Common myeloid progenitor, CD34-positive (primary cell): ENCODE measurements around the gene OR2D3. TPM values are rescaled to one million over a fixed set of nuclear protein-coding genes. Genes with fewer than 3 reads are reported as not detected.
"Not testable (repeated sequence)": the region's sequence is repeated elsewhere in the genome, so short reads cannot be mapped to it uniquely, and the experiment has no call there.

Source experiments
- CTCF ChIA-PET: fragments of 350-600 bp; sonication (Branson Sonifier 250); formaldehyde crosslinking; loops from one replicate; lab custom pipeline; 2021; ENCODE audit warnings: antibody characterized with exemption; lab: Charles Lee
- POLR2A ChIA-PET: fragments of 350-600 bp; sonication (Branson Sonifier 250); formaldehyde crosslinking; loops from one replicate; lab custom pipeline; 2021; ENCODE audit warnings: antibody characterized with exemption; lab: Charles Lee
- DNase-seq, 3 donors: peaks; one replicate each; pipeline versions ENCODE4 v3.0.0 to v3.0.0-alpha.2; 2013
- H3K27ac ChIP-seq, 2 experiments: 1 replicate in 1 of 2; 2 replicates in 1 of 2; pipeline ENCODE4 v1.7.0; 2013; ENCODE audit warnings: inconsistent platforms in 2 of 2, low read length in 2 of 2, mild to moderate bottlenecking in 2 of 2, low read depth in 1 of 2, moderate library complexity in 1 of 2; ENCODE audit not compliant: severe bottlenecking in 2 of 2, insufficient read depth in 1 of 2, poor library complexity in 1 of 2
- H3K27me3 ChIP-seq, 5 experiments: replicated peaks in 2 of 5; 1 replicate in 3 of 5; 2 replicates in 2 of 5; pipeline versions ENCODE4 v1.6.1 to v1.7.0; 2013; ENCODE audit warnings: low read length in 4 of 5, mild to moderate bottlenecking in 2 of 5, moderate library complexity in 2 of 5, inconsistent platforms in 1 of 5; ENCODE audit not compliant: insufficient read depth in 5 of 5, control insufficient read depth in 4 of 5
- H3K36me3 ChIP-seq, 4 experiments: 1 replicate in 2 of 4; 2 replicates in 2 of 4; pipeline versions ENCODE4 v1.6.1 to v1.7.0; 2013; ENCODE audit warnings: low read length in 3 of 4, control low read depth in 1 of 4, mild to moderate bottlenecking in 1 of 4; ENCODE audit not compliant: control insufficient read depth in 4 of 4, insufficient read depth in 4 of 4
- H3K4me1 ChIP-seq, 4 experiments: 1 replicate in 3 of 4; 2 replicates in 1 of 4; pipeline versions ENCODE4 v1.6.1 to v1.7.1; 2013; ENCODE audit warnings: low read length in 3 of 4, mild to moderate bottlenecking in 3 of 4, control low read depth in 1 of 4, inconsistent platforms in 1 of 4, moderate library complexity in 1 of 4; ENCODE audit not compliant: control insufficient read depth in 4 of 4, insufficient read depth in 4 of 4; ENCODE audit errors: control extremely low read depth in 1 of 4
- H3K4me3 ChIP-seq, 7 experiments: 1 replicate in 4 of 7; 2 replicates in 3 of 7; pipeline versions ENCODE4 v1.5.1 to v1.7.0; 2013; ENCODE audit warnings: mild to moderate bottlenecking in 7 of 7, low read length in 6 of 7, moderate library complexity in 6 of 7, inconsistent platforms in 2 of 7, low read depth in 2 of 7, control low read depth in 1 of 7; ENCODE audit not compliant: insufficient read depth in 4 of 7, control insufficient read depth in 1 of 7; ENCODE audit errors: extremely low read depth in 1 of 7
- H3K9me3 ChIP-seq, 5 experiments: 1 replicate in 4 of 5; 2 replicates in 1 of 5; pipeline versions ENCODE4 v1.6.1 to v1.7.1; 2013; ENCODE audit warnings: low read length in 4 of 5, mild to moderate bottlenecking in 2 of 5, inconsistent platforms in 1 of 5, low read depth in 1 of 5, moderate library complexity in 1 of 5; ENCODE audit not compliant: control insufficient read depth in 4 of 5, insufficient read depth in 2 of 5; ENCODE audit errors: control extremely low read depth in 1 of 5
- WGBS: methylation state at CpG from one replicate; pipeline ENCODE4 v1.1.5; 2013; ENCODE audit not compliant: insufficient coverage; 5-methylcytosine and 5-hydroxymethylcytosine counted together
- polyA plus RNA-seq: library from polyadenylated mRNA; unstranded; fragments of 120-200 nt; gene quantifications from one replicate; pipeline ENCODE4 v1.2.1, GENCODE V29; 2013

OR2D3 gene
- 0.07 TPM for polyA plus RNA-seq

- ChIA-PET POLR2A (no interaction called here), CTCF (no interaction called here)
- H3K36me3 ChIP-seq = no peaks in the 10 kb centered on the region
- no peak within 1 kb of the TSS for H3K4me3 ChIP-seq
- H3K27ac ChIP-seq = no peak within 1 kb of the TSS
- H3K27me3 ChIP-seq = peaks cover 0 to 3% (median 0%) of the 10 kb centered on the region in 5 experiments
- no peak for DNase-seq
- peaks cover 0 to 1% (median 0%) of the 10 kb centered on the region in 4 experiments for H3K4me1 ChIP-seq
- no peaks in the 10 kb centered on the region for H3K9me3 ChIP-seq
- WGBS = no CpG with 5 or more reads among the region's 1 CpG
Observed at GRCh38 chr11:6920702-6921101, at the start of gene OR2D3. Gene OR2D3, plus strand, starts transcription at chr11:6921002. Its CDS starts 0 bp downstream, at chr11:6921002.

- H3K4me1 ChIP-seq = no peaks in the 10 kb centered on the region
- H3K27ac ChIP-seq = no peak overlapping the region
- no peaks in the 10 kb centered on the region for H3K27me3 ChIP-seq
- ChIA-PET CTCF (no interaction called here), POLR2A (no interaction called here)
- H3K4me3 ChIP-seq = no peak overlapping the region
- no peak for DNase-seq
- no peaks in the 10 kb centered on the region for H3K9me3 ChIP-seq
- WGBS = no CpG with 5 or more reads among the region's 1 CpG
- H3K36me3 ChIP-seq = no peaks in the 10 kb centered on the region
Observed at GRCh38 chr11:6871278-6871677, 49.5 kb upstream of the OR2D3 start.

GRCh38 chr11:6875761-6876160 is 45.0 kb upstream of the OR2D3 start:
- POLR2A ChIA-PET = no interaction called here

GRCh38 chr11:6876325-6876724 is 44.5 kb upstream of the OR2D3 start, which contains the start of gene OR10A4:
Gene OR10A4, plus strand, starts transcription at chr11:6876625. Its CDS starts 23 bp downstream, at chr11:6876648.
- H3K27ac ChIP-seq = no peak within 1 kb of the TSS
- no peaks in the 10 kb centered on the region for H3K36me3 ChIP-seq
- no peak within 1 kb of the TSS for H3K4me3 ChIP-seq
- H3K27me3 ChIP-seq = no peaks in the 10 kb centered on the region
- DNase-seq = no peak
- CTCF ChIA-PET = no interaction called here
- no peaks in the 10 kb centered on the region for H3K4me1 ChIP-seq
- POLR2A ChIA-PET = no interaction called here
- H3K9me3 ChIP-seq = peaks cover 0 to 4% (median 0%) of the 10 kb centered on the region in 5 experiments
- 100% methylated on average over 1 of the region's 1 CpG for WGBS

More at GRCh38 chr11:6875761-6876160, 45.0 kb upstream of the OR2D3 start:
- no peak overlapping the region for H3K27ac ChIP-seq
- no peaks in the 10 kb centered on the region for H3K27me3 ChIP-seq
- WGBS = 100% methylated on average over 1 of the region's 2 CpGs
- DNase-seq = no peak
- H3K4me1 ChIP-seq = no peaks in the 10 kb centered on the region
- H3K4me3 ChIP-seq = no peak overlapping the region
- H3K36me3 ChIP-seq = no peaks in the 10 kb centered on the region
- H3K9me3 ChIP-seq = peaks cover 0 to 4% (median 0%) of the 10 kb centered on the region in 5 experiments
- CTCF ChIA-PET = no interaction called here

GRCh38 chr11:6876914-6877313 is 43.9 kb upstream of the OR2D3 start:
- Histone ChIP-seq H3K36me3 (no peaks in the 10 kb centered on the region), H3K9me3 (peaks cover 0 to 4% (median 0%) of the 10 kb centered on the region in 5 experiments), H3K27ac (no peak overlapping the region), H3K4me3 (no peak overlapping the region), H3K27me3 (no peaks in the 10 kb centered on the region), H3K4me1 (no peaks in the 10 kb centered on the region)
- 97% methylated on average over 3 of the region's 3 CpGs for WGBS
- DNase-seq = no peak
- ChIA-PET CTCF (no interaction called here), POLR2A (no interaction called here)

GRCh38 chr11:6882751-6883150 is 38.1 kb upstream of the OR2D3 start:
- H3K9me3 ChIP-seq = no peaks in the 10 kb centered on the region
- H3K4me3 ChIP-seq = no peak overlapping the region
- H3K27me3 ChIP-seq = peaks cover 0 to 3% (median 2%) of the 10 kb centered on the region in 5 experiments
- POLR2A ChIA-PET = no interaction called here
- no peaks in the 10 kb centered on the region for H3K36me3 ChIP-seq
- no peaks in the 10 kb centered on the region for H3K4me1 ChIP-seq
- no peak for DNase-seq
- H3K27ac ChIP-seq = no peak overlapping the region
- CTCF ChIA-PET = no interaction called here

- DNase-seq, POLR2A ChIA-PET, H3K9me3 ChIP-seq, H3K36me3 ChIP-seq, H3K27ac ChIP-seq, H3K4me1 ChIP-seq, H3K27me3 ChIP-seq, CTCF ChIA-PET, H3K4me3 ChIP-seq: not testable (repeated sequence)
- WGBS = no CpG with 5 or more reads among the region's 5 CpGs
Observed at GRCh38 chr11:6887711-6888110, 33.1 kb upstream of the OR2D3 start.
